Left renal pelvis (tissue), 4 donors: ENCODE results near the gene PPFIA4. TPM values are rescaled to one million over a fixed set of nuclear protein-coding genes. Genes with fewer than 3 reads are reported as not detected.
"Not testable (repeated sequence)": the region's sequence is repeated elsewhere in the genome, so short reads cannot be mapped to it uniquely, and the experiment has no call there.

Experiments
- DNase-seq, 4 donors: peaks; one replicate each; pipeline ENCODE4 v3.0.0-alpha.2; 2013; ENCODE audit warnings: low read depth in 4 of 4, low spot score in 3 of 4
- polyA plus RNA-seq, 4 donors: library from polyadenylated mRNA; unstranded; fragments of 120-200 nt; gene quantifications; one replicate each; pipeline ENCODE4 v1.2.1, GENCODE V29; 2013; ENCODE audit not compliant: insufficient read length in 4 of 4

PPFIA4 gene
- 10 to 100 TPM in 1 of 4 donors, 1 to 10 TPM in 3; 2.2 to 15.3 (median 5.2) TPM for polyA plus RNA-seq

GRCh38 chr1:203026031-203026665 lies at the start of gene PPFIA4:
Gene PPFIA4, plus strand, starts transcription at chr1:203026491. Its CDS starts 12,518 bp downstream, at chr1:203039009.
- DNase-seq: peak in 3 of 4 donors; percentile 73 to 85 (median 77)

DNA sequence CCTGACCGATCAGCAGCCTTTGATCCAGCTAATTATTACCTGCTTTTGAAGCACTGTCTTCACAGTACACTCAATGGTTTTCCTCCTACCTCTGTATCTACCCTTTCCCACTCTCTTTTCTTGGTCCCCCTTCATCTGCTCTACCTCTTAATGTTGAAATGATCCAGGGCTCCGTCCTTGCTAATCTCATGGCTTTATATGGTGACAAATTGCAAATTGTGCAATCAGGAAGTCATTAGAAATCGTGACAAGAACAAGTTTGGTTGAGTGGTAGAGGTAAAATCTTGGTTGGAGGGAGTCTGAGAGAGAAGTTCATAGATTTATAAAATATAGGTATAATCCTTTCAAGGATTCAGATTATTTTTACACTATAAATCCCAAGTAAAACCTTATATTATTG lies 49.7 kb upstream of the PPFIA4 start:
- DNase-seq: no peak

DNA sequence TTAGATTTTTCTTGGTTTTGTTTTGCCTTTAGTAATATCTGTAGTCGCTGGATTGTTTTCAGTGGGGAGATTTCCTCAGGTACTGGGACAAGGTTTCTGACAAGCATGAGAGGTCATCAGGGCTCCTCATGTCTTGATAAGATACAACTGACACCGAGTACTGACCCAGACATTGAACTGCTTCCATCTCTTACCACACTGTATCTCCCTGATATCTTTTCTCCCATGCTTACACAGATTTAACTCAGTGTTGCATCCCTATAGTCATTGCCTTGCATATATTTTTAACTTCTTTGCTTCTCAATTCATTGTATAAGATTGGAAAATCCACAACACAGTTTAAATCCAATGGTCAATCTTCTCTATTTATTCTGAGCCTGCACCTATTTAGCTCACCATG lies 46.8 kb upstream of the PPFIA4 start:
- DNase-seq: no peak

GRCh38 chr1:202981939-202982338 lies 44.4 kb upstream of the PPFIA4 start:
- DNase-seq: no peak

DNA sequence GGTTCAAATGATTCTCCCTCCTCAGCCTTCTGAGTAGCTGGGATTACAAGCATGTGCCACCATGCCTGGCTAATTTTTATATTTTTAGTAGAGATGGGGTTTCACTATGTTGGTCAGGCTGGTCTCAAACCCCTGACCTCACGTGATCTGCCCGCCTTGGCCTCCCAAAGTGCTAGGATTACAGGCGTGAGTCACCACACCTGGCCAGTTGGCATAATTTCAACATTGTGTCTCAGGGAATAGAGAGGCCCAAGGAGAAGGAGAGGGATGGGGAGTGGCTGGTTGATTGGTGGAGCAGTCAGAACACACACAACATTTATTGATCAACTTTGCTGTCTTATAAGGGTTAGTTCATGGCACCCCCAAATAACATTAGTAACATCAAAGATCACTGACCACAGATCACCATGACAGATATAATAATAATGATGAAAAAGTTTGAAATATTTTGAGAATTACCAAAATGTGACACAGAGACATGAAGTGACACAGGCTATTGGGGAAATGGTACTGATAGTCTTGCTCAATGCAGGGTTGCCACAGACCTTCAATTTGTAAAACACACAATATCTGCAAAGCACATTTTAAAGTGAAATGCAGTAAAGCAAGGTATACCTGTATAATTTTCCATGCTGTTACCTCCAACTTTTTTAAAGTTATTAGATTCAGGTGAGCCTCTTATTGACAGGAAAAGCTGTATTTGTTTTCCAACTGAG lies 43.4 kb upstream of the PPFIA4 start:
- DNase-seq: no peak

GRCh38 chr1:202986120-202986519 lies 40.2 kb upstream of the PPFIA4 start:
- not testable (repeated sequence) for DNase-seq

GRCh38 chr1:202987255-202987654 lies 39.0 kb upstream of the PPFIA4 start:
- DNase-seq: no peak

GRCh38 chr1:202987922-202988583 lies 38.2 kb upstream of the PPFIA4 start:
- no peak for DNase-seq

- no peak for DNase-seq
These were observed 36.4 kb upstream of the PPFIA4 start for GRCh38 chr1:202989879-202990278.

DNA sequence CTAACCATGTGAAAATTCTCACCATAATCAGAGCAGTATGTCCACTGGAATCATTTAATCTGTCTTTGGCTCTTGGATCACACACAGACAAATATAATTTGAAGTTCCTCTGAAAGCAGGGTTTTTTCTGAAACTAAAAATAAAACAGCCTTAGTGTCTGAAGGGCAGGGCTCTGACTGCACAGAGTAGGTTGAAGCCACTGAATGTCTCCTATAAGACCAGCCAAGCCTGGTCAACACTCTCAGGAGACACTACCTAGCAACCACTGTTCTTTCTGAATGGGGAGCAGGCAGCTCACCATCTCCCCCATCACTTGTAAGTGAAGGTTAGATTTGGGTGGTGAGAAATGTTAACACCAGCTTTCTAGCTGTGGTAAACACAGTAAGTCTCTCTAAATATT lies 35.2 kb upstream of the PPFIA4 start:
- DNase-seq: no peak

GRCh38 chr1:202994756-202995155 lies 31.5 kb upstream of the PPFIA4 start:
- DNase-seq: no peak

GRCh38 chr1:202998836-202999750 lies 27.2 kb upstream of the PPFIA4 start:
- peak; percentile 12 to 43 (median 38) for DNase-seq

DNA sequence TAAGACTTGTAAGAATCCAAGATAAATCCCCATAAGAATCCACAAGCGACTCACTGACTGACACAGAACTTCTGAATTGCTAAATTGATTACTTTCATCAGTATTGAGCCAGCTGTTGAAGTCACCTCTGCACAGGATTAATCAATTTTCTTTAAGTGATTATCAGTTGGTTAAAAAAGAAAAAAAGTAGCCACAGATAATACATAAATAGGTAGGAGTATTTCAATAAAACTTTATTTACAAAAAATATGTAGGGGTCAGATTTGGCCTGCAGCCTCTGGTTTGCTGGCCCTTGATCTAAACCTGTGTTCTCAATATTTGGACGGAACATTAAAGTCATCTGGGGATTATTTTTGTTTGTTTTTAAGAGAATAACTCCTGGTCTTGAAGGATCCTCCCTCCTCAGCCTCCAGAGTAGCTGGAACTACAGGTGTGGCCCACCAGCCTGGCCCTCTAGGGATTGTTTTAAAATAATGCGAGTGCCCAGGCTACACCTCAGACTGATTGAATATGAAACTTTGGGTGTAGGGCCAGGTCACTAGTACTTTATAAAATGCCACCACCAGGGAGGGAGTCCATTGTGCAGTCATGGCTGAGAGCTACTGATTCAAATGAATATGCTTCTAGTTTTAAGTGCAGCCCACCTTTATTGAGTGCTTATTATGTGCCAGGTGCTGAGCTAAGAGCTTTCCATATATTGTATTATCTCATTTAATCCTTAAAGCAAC lies 25.9 kb upstream of the PPFIA4 start:
- DNase-seq: no peak

GRCh38 chr1:203001986-203002385 lies 24.3 kb upstream of the PPFIA4 start:
- DNase-seq: no peak

- no peak for DNase-seq
These were observed 23.3 kb upstream of the PPFIA4 start for GRCh38 chr1:203002951-203003350.

DNA sequence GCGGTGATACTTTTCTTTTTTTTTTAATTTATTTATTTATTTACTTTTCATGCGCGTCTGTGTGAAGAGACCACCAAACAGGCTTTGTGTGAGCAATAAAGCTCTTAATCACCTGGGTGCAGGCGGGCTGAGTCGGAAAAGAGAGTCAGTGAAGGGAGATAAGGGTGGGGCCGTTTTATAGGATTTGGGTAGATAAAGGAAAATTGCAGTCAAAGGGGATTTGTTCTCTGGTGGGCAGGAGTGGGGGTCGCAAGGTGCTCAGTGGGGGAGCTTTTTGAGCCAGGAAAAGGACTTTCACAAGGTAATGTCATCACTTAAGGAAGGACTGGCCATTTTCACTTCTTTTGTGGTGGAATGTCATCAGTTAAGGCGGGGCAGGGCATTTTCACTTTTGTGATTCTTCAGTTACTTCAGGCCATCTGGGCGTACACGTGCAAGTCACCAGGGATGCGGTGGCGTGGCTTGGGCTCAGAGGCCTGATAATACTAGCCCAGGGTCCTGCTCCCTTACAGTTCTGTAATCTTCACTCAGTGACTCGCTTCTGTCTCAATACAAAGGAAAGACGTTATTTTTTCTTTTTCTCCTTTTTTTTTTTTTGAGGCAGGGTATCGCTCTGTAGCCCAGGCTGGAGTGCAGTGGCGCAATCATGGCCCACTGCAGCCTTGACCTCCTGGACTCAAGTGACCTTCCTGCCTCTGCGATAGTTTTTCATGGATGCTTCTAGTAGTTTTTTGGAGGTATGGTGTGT lies 20.7 kb upstream of the PPFIA4 start:
- not testable (repeated sequence) for DNase-seq

- peak; percentile 93 to 97 (median 96) for DNase-seq
These were observed 19.1 kb upstream of the PPFIA4 start, which contains the start of gene TMEM183A for GRCh38 chr1:203006948-203007871. Gene TMEM183A, plus strand, starts transcription at chr1:203007374. Its CDS starts 92 bp downstream, at chr1:203007466.

- no peak for DNase-seq
These were observed 17.1 kb upstream of the PPFIA4 start for GRCh38 chr1:203009185-203009584.
